HG03135 (cell line): ENCODE data around the gene EYA2.

Experiments
- ATAC-seq: cut with Tn5 transposase; IDR thresholded peaks from one replicate; pipeline ENCODE4 v1.9.1; 2021; ENCODE audit warnings: mild to moderate bottlenecking, moderate library complexity; ENCODE audit not compliant: unreplicated experiment

The EYA2 gene

GRCh38 chr20:46999801-47000465, 105.3 kb downstream of the EYA2 start:
- no peak for ATAC-seq

GRCh38 chr20:47003223-47003622, 108.6 kb downstream of the EYA2 start:
- ATAC-seq: no peak

DNA sequence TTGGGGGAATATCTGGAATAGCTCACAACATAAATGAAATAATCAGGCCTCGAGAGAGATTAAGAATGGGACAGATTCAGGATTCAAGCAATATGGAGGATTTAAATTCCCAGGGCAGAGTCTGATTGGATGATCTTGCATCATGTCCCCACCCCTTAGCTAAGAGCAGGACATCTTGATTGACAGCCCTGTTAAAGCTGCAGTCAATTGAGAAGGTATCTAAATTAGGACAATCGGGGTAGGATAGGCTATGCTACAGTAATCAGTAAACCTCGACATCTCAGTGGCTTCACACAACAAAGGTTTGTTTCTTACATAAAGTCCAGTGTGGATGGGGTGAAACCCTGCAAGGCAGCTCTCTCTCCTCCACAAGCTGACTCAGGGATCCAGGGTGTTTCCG, 109.5 kb downstream of the EYA2 start:
- no peak for ATAC-seq

DNA sequence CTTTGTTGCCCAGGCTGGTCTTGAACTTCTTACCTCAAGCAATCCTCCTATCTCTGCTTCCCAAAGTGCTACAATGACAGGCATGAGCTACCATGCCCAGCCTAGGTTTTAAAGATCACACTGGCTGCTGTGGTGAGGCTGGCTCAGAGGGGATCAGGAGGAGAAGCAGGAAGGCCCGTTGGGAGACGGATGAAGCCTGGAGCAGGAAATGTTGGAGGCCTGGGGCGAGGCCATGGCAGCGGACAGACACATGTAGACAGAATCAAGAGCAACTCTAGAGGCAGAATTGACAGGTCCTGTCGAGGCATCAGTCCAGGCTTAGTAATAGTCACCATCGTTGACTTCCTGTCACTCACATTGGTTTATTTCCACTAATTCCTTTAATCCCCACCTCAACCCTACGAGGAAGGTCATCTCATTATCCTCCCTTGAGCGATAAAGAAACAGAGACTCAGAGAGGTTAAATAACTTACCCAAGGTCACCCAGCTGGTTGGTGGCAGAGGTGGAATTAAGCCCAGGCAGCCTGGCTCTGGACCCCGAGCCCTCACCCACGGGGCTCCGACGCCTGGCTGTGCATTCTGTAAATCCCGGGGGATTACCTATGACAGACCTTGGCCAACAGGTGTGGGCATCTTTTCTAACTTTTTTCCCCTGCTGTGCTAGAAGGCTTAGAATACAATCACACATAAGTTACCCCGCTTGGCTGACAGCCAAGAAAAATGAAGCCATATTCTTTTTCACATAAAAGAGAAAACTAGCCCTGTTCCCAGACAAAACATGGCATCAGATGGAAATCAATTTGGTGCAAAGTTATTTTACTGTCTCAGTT, 113.4 kb downstream of the EYA2 start:
- no peak for ATAC-seq

- no peak for ATAC-seq
These were observed 114.3 kb downstream of the EYA2 start for GRCh38 chr20:47008842-47009518.

DNA sequence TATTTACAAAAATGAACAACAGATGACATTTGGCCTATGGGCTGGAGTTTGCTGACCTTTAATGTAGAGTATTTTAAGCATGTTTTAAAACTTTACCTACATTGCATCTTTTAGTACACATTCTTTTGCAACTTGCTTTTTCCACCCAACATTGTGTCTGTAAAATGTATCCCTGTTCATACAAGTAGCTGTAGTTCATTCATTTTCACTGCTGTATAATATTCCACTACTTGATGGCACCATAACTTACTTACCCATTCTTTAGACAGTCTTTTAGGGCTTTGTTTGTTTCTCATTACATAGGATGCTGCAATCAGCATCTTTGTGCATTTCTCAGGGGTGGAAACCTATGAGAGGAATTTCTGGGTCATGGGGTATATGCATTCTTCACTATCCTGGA, 115.1 kb downstream of the EYA2 start:
- ATAC-seq: no peak

- ATAC-seq: no peak
These were observed 117.3 kb downstream of the EYA2 start for GRCh38 chr20:47011984-47012383.

GRCh38 chr20:47013606-47014005, 119.0 kb downstream of the EYA2 start:
- no peak for ATAC-seq

GRCh38 chr20:47016068-47016664, 121.5 kb downstream of the EYA2 start:
- ATAC-seq: no peak

DNA sequence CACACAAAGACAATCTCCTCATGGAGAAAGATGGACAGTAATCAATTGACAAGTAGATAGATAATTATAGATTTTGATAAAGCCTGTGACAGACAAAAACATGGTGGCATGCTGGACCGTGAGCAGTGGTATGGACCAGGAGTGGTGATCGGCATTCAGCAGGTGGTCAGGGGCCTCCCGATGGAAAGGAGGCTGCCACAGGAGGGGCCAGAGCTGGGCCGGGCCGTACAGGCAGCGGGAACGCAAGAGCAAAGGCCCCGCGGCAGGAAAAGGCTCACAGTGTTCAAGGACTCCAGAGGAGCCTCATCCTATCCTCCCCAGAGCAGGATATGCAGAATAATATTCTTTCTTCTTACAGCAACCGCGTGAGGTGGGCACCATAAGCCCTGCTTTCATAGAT, 123.7 kb downstream of the EYA2 start:
- no peak for ATAC-seq

GRCh38 chr20:47019121-47019824, 124.6 kb downstream of the EYA2 start:
- ATAC-seq: no peak

DNA sequence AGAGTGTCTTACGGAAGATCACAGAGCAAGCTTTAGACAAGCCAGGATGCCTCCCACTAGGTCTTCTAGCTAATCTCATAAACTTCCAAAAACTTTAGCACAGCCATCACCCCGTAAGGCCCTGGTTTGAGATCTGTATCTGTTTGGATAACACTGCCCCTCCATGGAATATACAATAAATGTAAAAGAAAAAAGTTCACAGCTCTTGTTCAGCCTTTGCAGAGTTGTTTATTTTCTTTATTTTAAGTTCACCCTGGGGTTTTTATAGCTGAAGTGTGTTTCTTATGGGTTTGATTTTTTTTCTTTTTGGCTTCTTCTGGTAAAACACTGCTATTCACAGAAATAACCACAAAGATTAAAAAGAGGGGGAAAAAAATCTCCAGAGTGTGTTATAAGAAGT, 125.6 kb downstream of the EYA2 start:
- no peak for ATAC-seq

- ATAC-seq: no peak
These were observed 127.2 kb downstream of the EYA2 start for GRCh38 chr20:47021850-47022249.

GRCh38 chr20:47024461-47024937, 129.9 kb downstream of the EYA2 start:
- ATAC-seq: no peak

- no peak for ATAC-seq
These were observed 132.4 kb downstream of the EYA2 start for GRCh38 chr20:47027042-47027441.

GRCh38 chr20:47027456-47027855, 132.8 kb downstream of the EYA2 start:
- ATAC-seq: no peak

GRCh38 chr20:47028487-47028886, 133.8 kb downstream of the EYA2 start:
- no peak for ATAC-seq

- ATAC-seq: no peak
These were observed 135.2 kb downstream of the EYA2 start for GRCh38 chr20:47029845-47030244.

- ATAC-seq: no peak
These were observed 135.7 kb downstream of the EYA2 start for GRCh38 chr20:47030271-47030810.

- ATAC-seq: no peak
These were observed 136.4 kb downstream of the EYA2 start for GRCh38 chr20:47031004-47031403.
